ENCODE results near the gene TRAF2. TPM values are rescaled to one million over a fixed set of nuclear protein-coding genes. Genes with fewer than 3 reads are reported as not detected.

Gene TRAF2
- total RNA-seq, 1 experiment from 2014 or later = 11.5 TPM

DNA sequence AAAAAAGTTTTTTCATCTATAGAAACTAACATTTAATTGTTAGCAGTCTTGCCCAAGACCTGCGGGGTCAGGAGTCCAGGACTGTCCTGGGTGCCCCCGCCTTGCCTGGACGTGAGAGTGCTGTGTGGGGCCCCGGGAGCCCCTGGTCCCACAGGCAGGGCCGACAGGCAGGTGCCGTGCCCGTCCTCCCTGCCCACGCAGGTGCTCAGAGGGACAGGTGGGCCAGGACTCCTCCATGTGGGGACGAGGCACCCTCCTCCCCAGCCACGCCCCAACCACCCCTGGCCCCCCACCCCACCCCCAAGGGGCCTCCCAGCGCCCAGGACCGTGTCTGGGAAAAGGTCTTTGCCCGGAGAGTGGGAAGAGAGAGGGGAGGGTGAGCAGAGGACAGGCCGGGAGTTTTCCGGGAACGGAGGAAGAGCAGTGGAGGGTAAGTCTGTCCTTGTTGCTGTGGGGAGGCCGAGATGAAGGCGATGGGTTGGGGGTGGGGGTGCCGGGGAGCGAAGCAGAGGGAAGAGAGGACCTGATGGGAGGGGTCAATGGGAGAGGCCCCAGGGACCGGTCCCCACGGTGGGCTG, 63.0 kb downstream of the TRAF2 start:
- peak; percentile 8; the same call in 1 of the 2 replicates for ATAC-seq
- Histone ChIP-seq H3F3A (ENCODE audit: low read length, unreplicated experiment) (no peaks in the 10 kb centered on the region), H3K79me2 (ENCODE audit: low read length) (no peaks in the 10 kb centered on the region), H3K9ac (ENCODE audit: low read length) (peak overlapping the region; percentile 66), H2AFZ (ENCODE audit: low read length) (0 out of 2 replicates have a peak overlapping the region, but pooled peaks have one; percentile 13), H3K9me2 (replicated peaks; ENCODE audit: low read length) (no peaks in the 10 kb centered on the region), H3K4me3 (ENCODE audit: low read length) (peak overlapping the region; percentile 69), H3K27me3 (ENCODE audit: low read length) (no peaks in the 10 kb centered on the region), H3K36me3 (ENCODE audit: low read depth, low read length) (no peaks in the 10 kb centered on the region), H4K20me1 (ENCODE audit: low read length) (no peaks in the 10 kb centered on the region), H3K4me2 (ENCODE audit: low read length) (peak overlapping the region; percentile 90), H3K27ac (ENCODE audit: low read length) (peak overlapping the region; percentile 54), H3K9me3 (ENCODE audit: low read length) (no peaks in the 10 kb centered on the region), H3K4me1 (ENCODE audit: insufficient read depth, low read length) (peaks cover 16% of the 10 kb centered on the region)
- ChIA-PET CTCF (interaction anchor here (1.0 kb wide), 1 partner anchor 80 kb away, joined by 4 read pairs; no protein-coding TSS in a partner anchor), POLR2A (ENCODE audit: unreplicated experiment) (interaction anchor here (0.6 kb wide), 2 partner anchors 121 to 202 kb away, joined by 10 to 42 read pairs; partner anchors contain the start of gene SAPCD2)
- BruUV-seq (replicated peaks) = no TSS peak
- intact Hi-C loops (cut with micrococcal nuclease) = no loop called here
- no peak for DNase-seq
- TF ChIP-seq, protein P1, sequence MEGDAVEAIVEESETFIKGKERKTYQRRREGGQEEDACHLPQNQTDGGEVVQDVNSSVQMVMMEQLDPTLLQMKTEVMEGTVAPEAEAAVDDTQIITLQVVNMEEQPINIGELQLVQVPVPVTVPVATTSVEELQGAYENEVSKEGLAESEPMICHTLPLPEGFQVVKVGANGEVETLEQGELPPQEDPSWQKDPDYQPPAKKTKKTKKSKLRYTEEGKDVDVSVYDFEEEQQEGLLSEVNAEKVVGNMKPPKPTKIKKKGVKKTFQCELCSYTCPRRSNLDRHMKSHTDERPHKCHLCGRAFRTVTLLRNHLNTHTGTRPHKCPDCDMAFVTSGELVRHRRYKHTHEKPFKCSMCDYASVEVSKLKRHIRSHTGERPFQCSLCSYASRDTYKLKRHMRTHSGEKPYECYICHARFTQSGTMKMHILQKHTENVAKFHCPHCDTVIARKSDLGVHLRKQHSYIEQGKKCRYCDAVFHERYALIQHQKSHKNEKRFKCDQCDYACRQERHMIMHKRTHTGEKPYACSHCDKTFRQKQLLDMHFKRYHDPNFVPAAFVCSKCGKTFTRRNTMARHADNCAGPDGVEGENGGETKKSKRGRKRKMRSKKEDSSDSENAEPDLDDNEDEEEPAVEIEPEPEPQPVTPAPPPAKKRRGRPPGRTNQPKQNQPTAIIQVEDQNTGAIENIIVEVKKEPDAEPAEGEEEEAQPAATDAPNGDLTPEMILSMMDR (conservative IDR thresholded peaks at IDR 0.05; ENCODE audit: low read depth, low read length) = no peak
- no peak for TF ChIP-seq EZH2phosphoT487 (IDR thresholded peaks at IDR 0.05; ENCODE audit: borderline replicate concordance, low read length)
- no peak for TF ChIP-seq EZH2 (IDR thresholded peaks at IDR 0.05; ENCODE audit: low read length, unreplicated experiment)

DNA sequence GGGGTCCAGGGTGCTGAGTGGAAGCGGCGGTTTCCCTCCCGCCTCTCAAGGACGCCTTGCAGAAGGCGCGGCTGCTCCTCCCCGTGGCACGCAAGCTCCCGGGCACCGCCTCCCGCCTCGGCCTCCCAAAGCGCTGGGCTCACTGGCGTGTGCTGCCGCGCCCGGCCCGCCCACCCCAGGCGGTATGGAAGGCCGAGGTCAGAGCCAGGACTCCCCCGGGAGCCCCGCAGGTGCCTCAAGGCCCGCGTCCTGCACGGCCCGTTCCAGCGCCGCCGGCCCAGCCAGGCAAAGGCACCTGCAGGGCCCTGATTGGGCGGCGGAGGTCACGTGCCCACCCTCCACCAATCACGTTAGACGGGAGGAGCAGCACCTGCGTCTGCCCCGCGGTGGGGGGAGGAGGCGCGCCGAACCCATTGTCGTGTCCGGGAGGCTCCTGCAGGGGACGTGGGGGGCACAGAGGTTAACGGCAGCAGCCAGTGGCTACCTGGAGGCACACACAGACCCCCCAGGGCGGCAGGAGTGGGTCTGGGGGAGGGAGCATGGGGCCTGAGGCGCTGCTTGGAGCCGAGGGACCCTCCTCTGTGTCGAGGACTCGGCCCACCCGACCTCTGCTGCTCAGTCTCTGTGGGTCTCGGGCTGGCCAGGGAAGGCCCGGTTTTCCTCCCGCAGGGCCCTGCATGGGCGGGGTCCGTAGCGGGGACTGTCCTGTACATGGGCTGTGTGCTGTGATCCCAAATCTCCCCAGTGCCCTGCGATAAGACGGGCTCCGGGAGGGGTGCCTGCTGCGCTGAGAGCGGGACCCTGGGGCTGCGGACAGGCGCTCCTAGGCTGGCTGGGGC, 63.7 kb downstream of the TRAF2 start:
- H3K4me3 ChIP-seq (ENCODE audit: low read length) = peak overlapping the region; percentile 69
- no peaks in the 10 kb centered on the region for H3K36me3 ChIP-seq (ENCODE audit: low read depth, low read length)
- no peaks in the 10 kb centered on the region for H3K9me3 ChIP-seq (ENCODE audit: low read length)
- peak overlapping the region; percentile 54 for H3K27ac ChIP-seq (ENCODE audit: low read length)
- peak overlapping the region; percentile 66 for H3K9ac ChIP-seq (ENCODE audit: low read length)
- no peaks in the 10 kb centered on the region for H3K79me2 ChIP-seq (ENCODE audit: low read length)
- H2AFZ ChIP-seq (ENCODE audit: low read length) = peak overlapping the region; percentile 81
- H3F3A ChIP-seq (ENCODE audit: low read length, unreplicated experiment) = no peaks in the 10 kb centered on the region
- no peaks in the 10 kb centered on the region for H3K27me3 ChIP-seq (ENCODE audit: low read length)
- CTCF ChIA-PET = interaction anchor here (1.0 kb wide), 1 partner anchor 79 kb away, joined by 4 read pairs; no protein-coding TSS in a partner anchor
- H3K4me1 ChIP-seq (ENCODE audit: insufficient read depth, low read length) = peaks cover 16% of the 10 kb centered on the region
- no peak for TF ChIP-seq EZH2 (IDR thresholded peaks at IDR 0.05; ENCODE audit: low read length, unreplicated experiment)
- peak overlapping the region; percentile 90 for H3K4me2 ChIP-seq (ENCODE audit: low read length)
- H4K20me1 ChIP-seq (ENCODE audit: low read length) = no peaks in the 10 kb centered on the region
- ATAC-seq (peak; percentile 88), DNase-seq (peak; percentile 88)
- POLR2A ChIA-PET (ENCODE audit: unreplicated experiment) = interaction anchor here (0.6 kb wide), 2 partner anchors 120 to 201 kb away, joined by 10 to 42 read pairs; partner anchors contain the start of gene SAPCD2
- H3K9me2 ChIP-seq (replicated peaks; ENCODE audit: low read length) = no peaks in the 10 kb centered on the region
- BruUV-seq (replicated peaks) = TSS peak; percentile 99
- intact Hi-C loops (cut with micrococcal nuclease) = loop anchor here (2.0 kb wide), 1 partner anchor 43 kb away; the partner anchor contains the start of gene PAXX

GRCh38 chr9:136950656-136951276, 64.5 kb downstream of the TRAF2 start:
- Histone ChIP-seq H3F3A (ENCODE audit: low read length, unreplicated experiment) (no peaks in the 10 kb centered on the region), H4K20me1 (ENCODE audit: low read length) (no peaks in the 10 kb centered on the region), H3K27ac (ENCODE audit: low read length) (peak overlapping the region; percentile 54), H3K36me3 (ENCODE audit: low read depth, low read length) (no peaks in the 10 kb centered on the region), H3K4me3 (ENCODE audit: low read length) (peak overlapping the region; percentile 69), H3K27me3 (ENCODE audit: low read length) (no peaks in the 10 kb centered on the region), H3K79me2 (ENCODE audit: low read length) (no peaks in the 10 kb centered on the region), H3K9me3 (ENCODE audit: low read length) (no peaks in the 10 kb centered on the region), H2AFZ (ENCODE audit: low read length) (peak overlapping the region; percentile 81), H3K9ac (ENCODE audit: low read length) (peak overlapping the region; percentile 66), H3K4me1 (ENCODE audit: insufficient read depth, low read length) (peaks cover 16% of the 10 kb centered on the region), H3K4me2 (ENCODE audit: low read length) (peak overlapping the region; percentile 90), H3K9me2 (replicated peaks; ENCODE audit: low read length) (no peaks in the 10 kb centered on the region)
- intact Hi-C loops (cut with micrococcal nuclease) = loop anchor here (2.0 kb wide), 1 partner anchor 42 kb away; the partner anchor contains the start of gene PAXX
- ATAC-seq (peak; percentile 8), DNase-seq (no peak)
- TF ChIP-seq, protein P1 (conservative IDR thresholded peaks at IDR 0.05; ENCODE audit: low read depth, low read length) = no peak
- TF ChIP-seq EZH2phosphoT487 (IDR thresholded peaks at IDR 0.05; ENCODE audit: borderline replicate concordance, low read length) = no peak
- TF ChIP-seq EZH2 (IDR thresholded peaks at IDR 0.05; ENCODE audit: low read length, unreplicated experiment) = no peak
- POLR2A ChIA-PET (ENCODE audit: unreplicated experiment) = no interaction called here
- no TSS peak for BruUV-seq (replicated peaks)
- CTCF ChIA-PET = no interaction called here

Measured in PC-3 (cell line).